Spleen (tissue), 7 donors: Measurements from ENCODE around the gene MAST2.

Experiments
- POLR2AphosphoS5 ChIP-seq, 3 donors: sonication (generic); formaldehyde crosslinking; IDR thresholded peaks; one replicate each; pipeline ENCODE4 v1.5.1; 2017; ENCODE audit warnings: antibody characterized with exemption in 3 of 3
- TF ChIP-seq, protein P1 (sequence below), 11 experiments: fragments of 200-600 bp in 7 of 11; fragments of 450-650 bp in 4 of 11; sonication (generic) in 4 of 11; IDR thresholded peaks in 8 of 11; conservative IDR thresholded peaks in 3 of 11; 1 replicate in 7 of 11; 2 replicates in 4 of 11; pipeline versions ENCODE4 v1.4.0 to v1.8.0; 2016 to 2021; ENCODE audit warnings: antibody characterized with exemption in 11 of 11, inconsistent platforms in 4 of 11, mild to moderate bottlenecking in 1 of 11
- donor health status: DM: no; HTN: no; CAD: no; lungs with moderate emphysema.
- donor health status: DM: no; HTN: no; CAD: no.
- donor health status: DM: no; HTN: no; CAD: no.

DNA sequence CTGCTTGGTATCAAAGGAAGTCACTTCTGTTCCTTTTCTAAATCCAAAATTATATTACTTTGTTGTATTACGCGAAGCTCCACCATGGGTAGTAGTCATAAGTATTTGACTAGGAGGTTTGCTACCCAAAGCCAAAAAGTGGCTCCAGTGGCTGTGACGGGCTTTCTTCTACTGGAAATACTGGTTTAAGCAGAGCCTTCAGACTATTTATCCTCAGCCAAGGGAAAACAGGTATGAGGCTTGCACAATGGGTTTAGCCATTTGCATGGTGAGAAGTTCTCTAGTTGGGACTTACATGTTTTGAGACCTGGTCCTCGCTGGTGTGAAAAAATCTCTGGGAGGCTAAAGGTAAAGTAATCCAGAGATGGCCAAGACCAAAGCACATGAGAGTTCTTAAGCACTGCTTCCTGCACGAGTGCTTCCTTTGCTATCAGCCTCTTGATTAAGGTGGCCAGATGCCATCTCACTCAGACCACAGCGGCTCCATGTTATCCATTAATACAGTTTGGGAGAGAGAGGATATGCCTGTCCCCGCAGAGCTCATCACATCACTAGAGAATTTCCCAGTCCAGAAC is 207.8 kb downstream of the MAST2 start:
- TF ChIP-seq, protein P1, sequence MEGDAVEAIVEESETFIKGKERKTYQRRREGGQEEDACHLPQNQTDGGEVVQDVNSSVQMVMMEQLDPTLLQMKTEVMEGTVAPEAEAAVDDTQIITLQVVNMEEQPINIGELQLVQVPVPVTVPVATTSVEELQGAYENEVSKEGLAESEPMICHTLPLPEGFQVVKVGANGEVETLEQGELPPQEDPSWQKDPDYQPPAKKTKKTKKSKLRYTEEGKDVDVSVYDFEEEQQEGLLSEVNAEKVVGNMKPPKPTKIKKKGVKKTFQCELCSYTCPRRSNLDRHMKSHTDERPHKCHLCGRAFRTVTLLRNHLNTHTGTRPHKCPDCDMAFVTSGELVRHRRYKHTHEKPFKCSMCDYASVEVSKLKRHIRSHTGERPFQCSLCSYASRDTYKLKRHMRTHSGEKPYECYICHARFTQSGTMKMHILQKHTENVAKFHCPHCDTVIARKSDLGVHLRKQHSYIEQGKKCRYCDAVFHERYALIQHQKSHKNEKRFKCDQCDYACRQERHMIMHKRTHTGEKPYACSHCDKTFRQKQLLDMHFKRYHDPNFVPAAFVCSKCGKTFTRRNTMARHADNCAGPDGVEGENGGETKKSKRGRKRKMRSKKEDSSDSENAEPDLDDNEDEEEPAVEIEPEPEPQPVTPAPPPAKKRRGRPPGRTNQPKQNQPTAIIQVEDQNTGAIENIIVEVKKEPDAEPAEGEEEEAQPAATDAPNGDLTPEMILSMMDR (IDR thresholded peaks at IDR 0.05 in 8 of 11, conservative IDR thresholded peaks at IDR 0.05 in 3 of 11), result no peak
- TF ChIP-seq POLR2AphosphoS5 (IDR thresholded peaks at IDR 0.05), result no peak
